Kidney (tissue), 14 donors: ENCODE measurements around the gene SGPL1. TPM values are rescaled to one million over a fixed set of nuclear protein-coding genes. Genes with fewer than 3 reads are reported as not detected.

Experiments
- DNase-seq, 5 donors: peaks; one replicate each; pipeline ENCODE4 v3.0.0-alpha.2; 2013 to 2020
- FAIRE-seq: peaks from 2 replicates; lab custom pipeline; 2012; peaks lifted over from hg19 to GRCh38; lab: Jason Lieb, UNC
- H3K27ac ChIP-seq, 2 donors: one replicate each; pipeline ENCODE4 v1.7.0; 2013; ENCODE audit warnings: low read depth in 2 of 2, low read length in 2 of 2, inconsistent platforms in 1 of 2
- H3K27me3 ChIP-seq: one replicate; pipeline ENCODE4 v1.7.1; 2013; ENCODE audit warnings: low read length, inconsistent platforms; ENCODE audit not compliant: control insufficient read depth, insufficient read depth
- H3K36me3 ChIP-seq, 3 donors: one replicate each; pipeline versions ENCODE4 v1.7.0 to v1.7.1; 2013; ENCODE audit warnings: low read length in 3 of 3, control low read depth in 1 of 3, inconsistent platforms in 1 of 3; ENCODE audit not compliant: insufficient read depth in 3 of 3, control insufficient read depth in 2 of 3
- H3K4me1 ChIP-seq, 3 donors: one replicate each; pipeline versions ENCODE4 v1.7.0 to v1.7.1; 2013; ENCODE audit warnings: low read length in 3 of 3, inconsistent platforms in 1 of 3, low read depth in 1 of 3; ENCODE audit not compliant: control insufficient read depth in 2 of 3, insufficient read depth in 2 of 3
- H3K4me3 ChIP-seq, 3 donors: one replicate each; pipeline versions ENCODE4 v1.7.0 to v1.8.1; 2013; ENCODE audit warnings: low read length in 3 of 3, control low read depth in 1 of 3, inconsistent platforms in 1 of 3
- H3K9ac ChIP-seq, 3 donors: one replicate each; pipeline versions ENCODE4 v1.7.0 to v1.7.1; 2013; ENCODE audit warnings: low read length in 3 of 3, control low read depth in 1 of 3, inconsistent platforms in 1 of 3
- H3K9me3 ChIP-seq, 3 donors: one replicate each; pipeline versions ENCODE4 v1.7.0 to v1.7.1; 2013; ENCODE audit warnings: low read length in 3 of 3, control low read depth in 1 of 3, inconsistent platforms in 1 of 3; ENCODE audit not compliant: control insufficient read depth in 2 of 3, insufficient read depth in 1 of 3
- CTCF ChIP-seq: IDR thresholded peaks from 3 replicates; pipeline ENCODE4 v1.5.1; 2012; ENCODE audit warnings: mild to moderate bottlenecking, moderate library complexity, borderline replicate concordance; ENCODE audit not compliant: insufficient read depth; ENCODE audit errors: extremely low read depth
- intact Hi-C: fragments of 100-400 bp; cut with DNase I; formaldehyde crosslinking; loops from one replicate; pipeline ENCODE4 v1.11.1; 2022
- polyA plus RNA-seq: library from polyadenylated mRNA; stranded (reverse); fragments of 350-450 nt; fragmentation: Illumina TruSeq; extraction: RNeasy Lipid Tissue Mini Kit (QIAGEN cat#74804); gene quantifications from one replicate; pipeline ENCODE4 v1.2.3, GENCODE V29; 2014; ENCODE audit warnings: low read depth, low replicate concordance; ENCODE audit not compliant: insufficient read depth
- total RNA-seq: library from RNA; stranded (reverse); fragmentation: NEBNext Ultra II Directional; extraction: Animal tissue kit (Norgen Biotek cat#: 25700); gene quantifications from one replicate; pipeline ENCODE4 v1.2.1, GENCODE V29; 2021
- donor health status: control.
- donor health status: control.
- donor health status: control.
- donor health status: control.
- donor health status: control.
- donor health status: DM: yes; HTN: yes; CAD: no.
- donor health status: Normal renal cell carcinoma (clear cell type).

Gene SGPL1
- total and polyA plus RNA-seq, 2 donors from 2014 or later, result 13.5 to 105 TPM

GRCh38 chr10:70850097-70850496 is 34.3 kb downstream of the SGPL1 start:
- DNase-seq (no peak), FAIRE-seq (no peak)
- intact Hi-C loops, result no loop called here
- peaks cover 0 to 3% (median 0%) of the 10 kb centered on the region in 3 donors for H3K4me1 ChIP-seq
- no peak overlapping the region for H3K9ac ChIP-seq
- H3K4me3 ChIP-seq, result no peak overlapping the region
- peaks cover 3 to 25% (median 4%) of the 10 kb centered on the region in 3 donors for H3K36me3 ChIP-seq
- H3K9me3 ChIP-seq, result no peaks in the 10 kb centered on the region
- TF ChIP-seq CTCF, result no peak
- no peak overlapping the region for H3K27ac ChIP-seq
- no peaks in the 10 kb centered on the region for H3K27me3 ChIP-seq

GRCh38 chr10:70851597-70852475 is 36.1 kb downstream of the SGPL1 start:
- Histone ChIP-seq H3K4me3 (no peak overlapping the region), H3K36me3 (peaks cover 2 to 21% (median 7%) of the 10 kb centered on the region in 3 donors), H3K4me1 (peaks cover 0 to 3% (median 0%) of the 10 kb centered on the region in 3 donors), H3K9ac (no peak overlapping the region), H3K9me3 (no peaks in the 10 kb centered on the region), H3K27ac (no peak overlapping the region), H3K27me3 (no peaks in the 10 kb centered on the region)
- DNase-seq (no peak), FAIRE-seq (no peak)
- TF ChIP-seq CTCF, result no peak
- intact Hi-C loops, result no loop called here

GRCh38 chr10:70853038-70853437 is 37.3 kb downstream of the SGPL1 start:
- Histone ChIP-seq H3K9me3 (no peaks in the 10 kb centered on the region), H3K9ac (no peak overlapping the region), H3K4me1 (peaks cover 0 to 3% (median 0%) of the 10 kb centered on the region in 3 donors), H3K27me3 (no peaks in the 10 kb centered on the region), H3K4me3 (no peak overlapping the region), H3K36me3 (peaks cover 2 to 21% (median 7%) of the 10 kb centered on the region in 3 donors), H3K27ac (no peak overlapping the region)
- DNase-seq (no peak), FAIRE-seq (no peak)
- TF ChIP-seq CTCF, result no peak
- intact Hi-C loops, result no loop called here
